ENCODE results near the gene SNAPC2.
A peak's percentile ranks its signal among the peaks of the same experiment; 100 is the strongest.

SNAPC2 gene

DNA sequence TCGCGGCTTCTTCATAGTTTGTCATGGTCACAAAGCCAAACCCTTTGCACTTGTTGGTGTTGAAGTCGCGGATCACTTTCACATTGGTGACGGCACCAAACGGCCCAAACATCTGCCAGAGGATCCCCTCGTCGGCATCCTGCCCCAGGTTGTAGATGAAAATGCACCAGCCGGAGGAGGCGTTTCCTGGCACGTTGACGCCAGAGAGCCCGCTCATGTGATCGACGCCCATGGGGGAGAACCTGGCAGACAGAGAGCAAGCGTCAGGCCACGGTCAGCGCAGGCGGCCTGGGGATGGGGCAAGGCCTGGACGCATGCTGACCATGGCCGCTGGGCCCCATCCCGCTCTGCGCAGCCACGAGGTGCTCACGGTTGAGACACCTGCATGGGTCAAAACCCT is 43.4 kb downstream of the SNAPC2 start:
- DNase-seq, result no peak

DNA sequence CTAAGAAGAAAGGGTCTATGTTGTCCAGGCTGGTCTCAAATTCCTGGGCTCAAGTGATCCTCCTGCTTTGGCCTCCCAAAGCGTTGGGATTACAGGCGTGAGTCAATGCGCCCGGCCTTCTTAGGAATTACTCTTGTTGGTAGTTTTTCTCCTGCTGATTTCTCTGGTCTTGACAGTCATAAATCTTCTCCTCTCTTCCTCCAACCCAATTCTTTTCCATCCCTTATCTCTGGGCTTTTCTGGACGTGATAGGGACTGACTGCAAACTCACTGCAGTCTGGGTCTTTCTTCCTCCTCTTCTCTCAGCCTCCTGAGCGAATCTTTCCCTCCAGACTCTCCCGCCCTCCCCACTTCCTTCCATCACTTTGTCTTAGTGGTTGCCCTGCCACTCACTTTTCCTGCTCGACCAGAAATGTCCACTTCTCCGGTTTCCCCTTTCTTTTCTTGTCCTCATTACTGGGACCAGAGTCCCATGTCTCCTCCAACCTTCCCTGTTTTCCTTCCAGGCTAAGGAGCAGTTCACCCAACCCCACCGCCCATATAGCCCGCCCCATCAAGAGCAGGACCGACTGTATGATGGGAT is 45.2 kb downstream of the SNAPC2 start:
- no peak for DNase-seq

- peak in 1 of 58 donors; percentile 8 for DNase-seq
These were observed 46.0 kb downstream of the SNAPC2 start for GRCh38 chr19:7965921-7966665.

DNA sequence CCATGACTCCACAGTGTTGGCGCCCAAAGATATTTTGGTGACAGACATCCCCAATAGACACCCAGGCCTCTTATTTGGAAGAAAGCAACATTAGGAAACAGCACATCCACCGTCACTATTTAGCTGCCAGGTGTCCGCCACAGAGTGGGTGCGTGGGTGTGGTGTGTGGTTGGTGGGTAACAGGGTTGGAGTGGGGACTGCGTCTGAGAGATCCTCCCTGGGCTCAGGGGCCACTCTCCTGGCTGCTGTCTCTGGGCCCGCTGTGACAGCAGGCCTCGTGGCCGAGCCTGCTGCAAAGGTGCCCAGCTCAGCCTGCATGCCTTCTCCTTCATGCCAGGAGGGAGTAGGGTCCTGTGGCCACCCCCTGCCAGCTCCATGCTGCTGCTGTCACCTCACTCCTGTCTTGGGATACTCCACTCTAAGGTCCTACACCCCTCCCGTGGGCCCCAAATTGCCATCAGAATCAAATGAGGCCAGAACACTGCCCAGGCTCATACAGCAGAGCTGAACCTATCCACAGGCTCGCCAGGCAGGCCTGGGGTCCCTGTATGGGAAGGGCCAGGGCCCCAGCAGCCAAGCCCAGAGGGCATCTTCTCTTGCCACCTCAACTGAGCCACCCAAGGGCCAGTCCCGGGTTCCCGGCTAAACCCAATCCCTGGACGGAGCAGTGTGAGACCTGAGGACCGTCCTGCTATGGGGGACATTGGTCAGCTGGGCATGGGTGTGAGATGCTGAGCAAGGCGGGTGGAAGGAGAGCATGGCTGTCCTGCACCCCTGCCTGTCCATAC is 48.1 kb downstream of the SNAPC2 start:
- no peak for DNase-seq

DNA sequence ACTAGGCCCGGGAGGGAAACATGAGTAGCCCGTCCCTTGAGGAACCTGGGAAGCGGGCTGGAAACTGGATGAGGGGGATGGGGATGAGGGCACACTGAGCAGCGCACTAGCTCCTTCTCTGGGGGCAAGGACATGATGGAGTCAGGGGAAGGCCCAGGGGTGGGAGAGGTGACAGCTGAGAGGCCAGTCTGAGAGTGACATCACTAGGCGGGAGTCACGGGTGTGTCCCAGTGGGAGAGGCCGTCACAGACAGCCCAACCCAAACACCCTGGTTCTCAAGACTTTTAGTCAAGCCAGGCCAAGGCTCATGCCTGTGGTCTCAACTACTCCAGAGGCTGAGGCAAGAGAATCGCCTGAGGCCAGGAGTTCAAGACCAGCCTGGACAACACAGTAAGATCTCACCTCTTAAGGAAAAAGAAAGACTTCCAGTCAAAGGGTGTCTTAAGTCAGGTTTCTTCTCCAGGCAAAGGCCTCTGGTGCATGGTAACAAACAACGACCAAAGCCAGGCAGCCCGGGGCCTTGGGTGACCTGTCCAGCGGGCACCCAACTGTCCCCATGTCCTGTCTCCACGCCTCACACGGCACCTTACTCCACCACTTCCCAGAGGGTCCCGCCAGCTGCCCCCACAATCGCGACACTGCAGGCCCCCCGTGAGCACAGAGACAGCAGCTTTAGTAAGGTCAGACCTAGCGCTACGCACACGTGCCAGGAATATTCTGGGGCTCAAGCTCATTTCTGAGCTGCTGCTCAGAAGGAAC is 48.8 kb downstream of the SNAPC2 start:
- DNase-seq, result no peak

GRCh38 chr19:7969555-7969939 is 49.4 kb downstream of the SNAPC2 start:
- DNase-seq, result peak in 2 of 58 donors; percentile 9 to 24

- peak in 20 of 58 donors; percentile 5 to 42 (median 15) for DNase-seq
These were observed 50.7 kb downstream of the SNAPC2 start for GRCh38 chr19:7970716-7971448.

GRCh38 chr19:7971553-7972520 is 51.7 kb downstream of the SNAPC2 start:
- peak in 5 of 58 donors; percentile 6 to 16 (median 8) for DNase-seq
